ENCODE measurements around the gene CATSPERD.

DNA sequence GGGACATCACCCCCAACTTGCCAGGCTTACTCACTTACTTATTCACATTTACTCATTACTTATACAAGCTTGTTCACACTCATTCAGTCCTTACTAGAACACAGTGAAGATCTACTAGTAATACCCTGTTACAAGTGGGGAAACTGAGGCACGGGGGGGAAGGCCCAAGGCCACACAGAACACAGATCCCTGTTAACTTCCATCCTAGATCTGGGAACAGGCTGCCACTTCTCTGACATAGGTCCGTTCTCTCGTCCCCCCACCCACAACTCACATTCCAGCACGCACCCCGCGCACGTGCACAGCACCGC is 83.0 kb downstream of the CATSPERD start:
- TF ChIP-seq, protein P1, sequence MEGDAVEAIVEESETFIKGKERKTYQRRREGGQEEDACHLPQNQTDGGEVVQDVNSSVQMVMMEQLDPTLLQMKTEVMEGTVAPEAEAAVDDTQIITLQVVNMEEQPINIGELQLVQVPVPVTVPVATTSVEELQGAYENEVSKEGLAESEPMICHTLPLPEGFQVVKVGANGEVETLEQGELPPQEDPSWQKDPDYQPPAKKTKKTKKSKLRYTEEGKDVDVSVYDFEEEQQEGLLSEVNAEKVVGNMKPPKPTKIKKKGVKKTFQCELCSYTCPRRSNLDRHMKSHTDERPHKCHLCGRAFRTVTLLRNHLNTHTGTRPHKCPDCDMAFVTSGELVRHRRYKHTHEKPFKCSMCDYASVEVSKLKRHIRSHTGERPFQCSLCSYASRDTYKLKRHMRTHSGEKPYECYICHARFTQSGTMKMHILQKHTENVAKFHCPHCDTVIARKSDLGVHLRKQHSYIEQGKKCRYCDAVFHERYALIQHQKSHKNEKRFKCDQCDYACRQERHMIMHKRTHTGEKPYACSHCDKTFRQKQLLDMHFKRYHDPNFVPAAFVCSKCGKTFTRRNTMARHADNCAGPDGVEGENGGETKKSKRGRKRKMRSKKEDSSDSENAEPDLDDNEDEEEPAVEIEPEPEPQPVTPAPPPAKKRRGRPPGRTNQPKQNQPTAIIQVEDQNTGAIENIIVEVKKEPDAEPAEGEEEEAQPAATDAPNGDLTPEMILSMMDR (IDR thresholded peaks at IDR 0.05) = no peak
- TF ChIP-seq POLR2A (IDR thresholded peaks at IDR 0.05) = no peak
